GM19372 (cell line): ENCODE measurements around the gene ADAMTSL2.

Experiments used
- ATAC-seq: cut with Tn5 transposase; IDR thresholded peaks from one replicate; pipeline ENCODE4 v1.9.1; 2021; ENCODE audit warnings: mild to moderate bottlenecking, low read depth, moderate library complexity; ENCODE audit not compliant: unreplicated experiment

The ADAMTSL2 gene

DNA sequence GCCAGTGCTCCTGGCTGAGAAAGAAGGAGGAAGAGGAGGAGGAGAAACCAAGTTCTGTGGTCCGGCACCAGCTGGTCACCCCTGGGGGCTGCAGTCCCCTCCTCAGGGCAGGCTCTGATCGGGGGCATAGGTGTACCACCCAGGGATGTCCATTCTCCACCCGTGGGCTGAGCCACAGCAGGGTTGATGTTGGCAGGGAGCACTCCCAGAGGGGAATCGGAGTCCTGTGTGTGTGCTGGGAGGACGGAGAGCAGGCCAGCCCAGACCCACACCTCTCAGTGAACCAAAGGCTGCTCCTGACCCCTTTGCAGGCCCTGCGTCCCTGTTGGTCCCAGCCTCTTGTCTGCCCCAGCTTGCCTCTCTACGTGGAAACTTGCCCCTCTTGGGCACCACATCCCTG lies 4.6 kb upstream of the ADAMTSL2 start:
- ATAC-seq = no peak

DNA sequence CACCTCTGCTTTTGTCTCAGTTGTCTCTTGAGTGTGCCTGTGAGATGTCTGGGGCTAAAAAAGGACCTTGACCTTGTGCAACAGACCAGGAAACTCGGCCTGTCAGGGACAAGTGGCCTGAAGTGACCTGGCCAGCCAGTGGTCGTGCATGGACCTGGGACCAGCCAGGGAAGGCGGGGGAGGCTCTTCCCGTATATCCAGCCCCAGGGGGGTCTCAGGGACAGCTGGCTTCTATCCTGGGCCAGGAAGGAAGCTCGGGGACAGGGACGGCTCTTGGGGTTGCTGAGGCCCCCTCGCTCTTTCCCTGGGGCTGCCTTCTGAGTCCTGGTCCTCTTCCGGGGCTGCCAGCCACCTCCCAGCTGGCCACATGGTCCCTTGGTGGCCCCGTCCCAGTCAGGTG lies 3.2 kb upstream of the ADAMTSL2 start:
- no peak for ATAC-seq

DNA sequence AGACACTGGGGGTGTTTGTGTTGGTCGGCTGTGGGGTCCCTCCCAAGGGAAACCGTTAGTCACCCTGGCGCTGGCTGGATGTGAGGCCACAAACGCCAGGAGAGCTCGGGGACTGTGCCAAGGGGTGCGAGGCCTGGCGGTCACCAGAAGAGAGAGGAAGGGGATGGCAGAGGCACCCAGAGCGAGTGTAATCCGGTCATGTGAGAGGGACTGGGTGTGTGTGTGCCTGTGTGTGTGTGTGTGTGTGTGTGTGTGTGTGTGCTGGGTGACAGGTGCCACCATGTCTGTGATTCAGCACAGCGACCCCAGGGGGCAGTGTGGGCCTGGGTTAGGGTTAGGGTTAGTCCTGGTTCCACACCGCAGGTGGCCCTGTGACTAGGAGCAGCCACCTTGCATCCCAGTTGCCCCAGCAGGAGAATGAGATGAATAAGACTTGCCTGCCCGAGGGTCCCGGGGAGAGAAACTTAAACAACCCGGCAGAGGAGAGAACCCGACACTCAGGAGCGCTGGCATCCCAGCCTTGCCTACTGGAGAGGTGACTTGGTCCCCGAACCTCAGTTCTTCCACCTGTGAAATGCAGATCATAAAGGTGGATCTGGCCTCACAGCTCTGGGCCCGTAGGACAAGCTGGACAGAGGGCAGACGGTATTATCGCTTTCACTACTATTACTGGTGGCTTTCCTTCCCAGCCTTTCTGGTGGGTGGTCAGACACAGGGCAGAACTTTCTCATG lies 1.4 kb upstream of the ADAMTSL2 start:
- ATAC-seq = no peak

- ATAC-seq = no peak
These were observed 647 bp upstream of the ADAMTSL2 start for GRCh38 chr9:133533857-133534256.

GRCh38 chr9:133535306-133535877 lies 888 bp downstream of the ADAMTSL2 start:
- ATAC-seq = no peak

GRCh38 chr9:133536080-133536479 lies 1.6 kb downstream of the ADAMTSL2 start:
- no peak for ATAC-seq

DNA sequence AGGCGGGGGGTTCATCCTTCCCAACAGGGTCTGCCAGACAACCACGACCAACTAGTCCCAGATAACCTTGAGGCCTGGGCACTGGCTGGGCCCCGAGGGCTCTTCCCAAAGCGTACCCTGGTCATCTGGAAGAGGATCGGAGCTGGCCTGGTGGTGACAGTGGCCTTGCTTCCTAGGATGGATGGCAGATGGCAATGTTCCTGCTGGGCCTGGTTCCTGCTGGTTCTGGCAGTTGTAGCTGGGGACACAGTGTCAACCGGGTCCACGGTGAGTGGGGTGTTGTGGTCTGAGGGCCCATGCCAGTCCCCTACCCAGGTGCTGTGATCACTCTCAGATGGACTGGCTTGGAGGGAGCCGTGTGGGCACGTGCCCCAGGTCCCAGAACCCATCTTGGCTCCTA lies 2.0 kb downstream of the ADAMTSL2 start:
- ATAC-seq = no peak

DNA sequence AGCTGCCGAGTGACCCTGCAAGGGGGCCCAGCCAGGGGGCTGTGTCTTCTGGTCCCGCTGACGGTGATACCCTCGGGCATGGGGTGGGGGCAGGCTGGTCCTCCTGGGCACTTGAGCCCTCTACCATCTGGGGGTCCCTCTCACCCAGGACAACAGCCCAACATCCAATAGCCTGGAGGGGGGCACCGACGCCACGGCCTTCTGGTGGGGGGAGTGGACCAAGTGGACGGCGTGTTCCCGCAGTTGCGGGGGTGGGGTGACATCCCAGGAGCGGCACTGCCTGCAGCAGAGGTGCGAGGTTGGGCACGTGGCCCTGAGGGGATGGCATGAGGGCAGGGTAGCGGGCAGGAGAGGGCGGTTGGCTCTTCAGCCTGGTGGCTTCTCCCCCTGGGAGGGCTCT lies 2.8 kb downstream of the ADAMTSL2 start:
- ATAC-seq = no peak

GRCh38 chr9:133538176-133538575 lies 3.7 kb downstream of the ADAMTSL2 start:
- no peak for ATAC-seq

GRCh38 chr9:133538851-133539833 lies 4.6 kb downstream of the ADAMTSL2 start:
- no peak for ATAC-seq

GRCh38 chr9:133539991-133540697 lies 5.6 kb downstream of the ADAMTSL2 start:
- no peak for ATAC-seq

DNA sequence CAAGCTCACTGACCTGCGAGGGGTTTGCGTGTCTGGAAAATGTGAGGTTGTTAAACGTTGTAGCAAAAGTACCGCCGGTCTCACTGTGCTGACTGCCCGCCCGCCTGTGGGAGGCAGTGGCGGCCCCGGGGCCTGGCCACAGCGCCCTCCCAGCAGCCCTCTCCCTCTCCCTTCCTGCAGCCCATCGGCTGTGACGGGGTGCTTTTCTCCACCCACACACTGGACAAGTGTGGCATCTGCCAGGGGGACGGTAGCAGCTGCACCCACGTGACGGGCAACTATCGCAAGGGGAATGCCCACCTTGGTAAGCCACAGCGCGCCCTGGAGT lies 6.2 kb downstream of the ADAMTSL2 start:
- ATAC-seq = no peak

- ATAC-seq = no peak
These were observed 7.5 kb downstream of the ADAMTSL2 start for GRCh38 chr9:133542002-133542401.

- ATAC-seq = no peak
These were observed 9.4 kb downstream of the ADAMTSL2 start for GRCh38 chr9:133543772-133544467.

- ATAC-seq = no peak
These were observed 11.2 kb downstream of the ADAMTSL2 start for GRCh38 chr9:133545494-133546286.

- no peak for ATAC-seq
These were observed 11.8 kb downstream of the ADAMTSL2 start for GRCh38 chr9:133546287-133546680.

- no peak for ATAC-seq
These were observed 12.6 kb downstream of the ADAMTSL2 start for GRCh38 chr9:133547116-133547515.

GRCh38 chr9:133551446-133551845 lies 16.9 kb downstream of the ADAMTSL2 start:
- no peak for ATAC-seq

GRCh38 chr9:133552236-133552635 lies 17.7 kb downstream of the ADAMTSL2 start:
- no peak for ATAC-seq
